MM.1S (cell line): ENCODE results near the gene FITM2.
"Not testable (repeated sequence)": the region's sequence is repeated elsewhere in the genome, so short reads cannot be mapped to it uniquely, and the experiment has no call there.

Experiments used
- DNase-seq: peaks from one replicate; pipeline ENCODE4 v3.0.0-alpha.2; 2015
- H2AFZ ChIP-seq: fragments of 300-600 bp; sonication (generic); 2 replicates; pipeline ENCODE4 v1.6.0; 2016; ENCODE audit warnings: antibody characterized with exemption, low read length
- H3F3A ChIP-seq: fragments of 300-600 bp; sonication (generic); 2 replicates; pipeline ENCODE4 v1.6.1; 2016; ENCODE audit warnings: mild to moderate bottlenecking, antibody characterized with exemption, low read length, moderate library complexity, mixed read lengths; ENCODE audit not compliant: insufficient read depth
- H3K27ac ChIP-seq: fragments of 300-600 bp; sonication (generic); 2 replicates; pipeline ENCODE4 v1.5.1; 2016; ENCODE audit warnings: mild to moderate bottlenecking, low read length
- H3K27me3 ChIP-seq: fragments of 300-600 bp; sonication (generic); replicated peaks from 2 replicates; pipeline ENCODE4 v1.6.0; 2016; ENCODE audit warnings: low read length; ENCODE audit not compliant: insufficient read depth
- H3K36me3 ChIP-seq: fragments of 300-600 bp; sonication (generic); replicated peaks from 2 replicates; pipeline ENCODE4 v1.6.1; 2016; ENCODE audit warnings: mild to moderate bottlenecking, low read length, mixed read lengths; ENCODE audit not compliant: insufficient read depth
- H3K4me1 ChIP-seq: fragments of 300-600 bp; sonication (generic); 2 replicates; pipeline ENCODE4 v1.6.1; 2016; ENCODE audit warnings: low read length, mixed read lengths
- H3K4me2 ChIP-seq: fragments of 300-600 bp; sonication (generic); 2 replicates; pipeline ENCODE4 v1.6.0; 2016; ENCODE audit warnings: low read depth, low read length
- H3K4me3 ChIP-seq: fragments of 300-600 bp; sonication (generic); 2 replicates; pipeline ENCODE4 v1.5.1; 2016; ENCODE audit warnings: low read length, mixed read lengths
- H3K79me2 ChIP-seq: fragments of 300-600 bp; sonication (generic); 2 replicates; pipeline ENCODE4 v1.6.1; 2016; ENCODE audit warnings: mixed run types, low read length, mixed read lengths
- H3K9ac ChIP-seq: fragments of 300-600 bp; sonication (generic); 2 replicates; pipeline ENCODE4 v1.6.1; 2016; ENCODE audit warnings: low read length, mixed read lengths
- H3K9me2 ChIP-seq: fragments of 300-600 bp; sonication (generic); replicated peaks from 2 replicates; pipeline ENCODE4 v1.6.1; 2016; ENCODE audit warnings: mild to moderate bottlenecking, low read length, mixed read lengths; ENCODE audit not compliant: insufficient read depth
- H3K9me3 ChIP-seq: fragments of 300-600 bp; sonication (generic); replicated peaks from 2 replicates; pipeline ENCODE4 v1.6.1; 2016; ENCODE audit warnings: mild to moderate bottlenecking, low read length, mixed read lengths; ENCODE audit not compliant: insufficient read depth
- H4K20me1 ChIP-seq: fragments of 300-600 bp; sonication (generic); 2 replicates; pipeline ENCODE4 v1.6.1; 2016; ENCODE audit warnings: mild to moderate bottlenecking, low read length, moderate library complexity, mixed read lengths; ENCODE audit not compliant: insufficient read depth
- CTCF ChIP-seq: fragments of 300-600 bp; sonication (generic); IDR thresholded peaks from 2 replicates; pipeline ENCODE4 v1.5.1; 2016; ENCODE audit warnings: antibody characterized with exemption, low read length, mixed read lengths
- EZH2 ChIP-seq: fragments of 300-600 bp; sonication (generic); optimal IDR thresholded peaks from 2 replicates; pipeline ENCODE3; 2017; ENCODE audit warnings: low read depth, mild to moderate bottlenecking, antibody characterized with exemption, low read length, mixed read lengths
- EZH2phosphoT487 ChIP-seq: fragments of 300-600 bp; sonication (generic); IDR thresholded peaks from 2 replicates; pipeline ENCODE4 v1.6.1; 2018; ENCODE audit warnings: antibody characterized with exemption, low read length

Gene FITM2

DNA sequence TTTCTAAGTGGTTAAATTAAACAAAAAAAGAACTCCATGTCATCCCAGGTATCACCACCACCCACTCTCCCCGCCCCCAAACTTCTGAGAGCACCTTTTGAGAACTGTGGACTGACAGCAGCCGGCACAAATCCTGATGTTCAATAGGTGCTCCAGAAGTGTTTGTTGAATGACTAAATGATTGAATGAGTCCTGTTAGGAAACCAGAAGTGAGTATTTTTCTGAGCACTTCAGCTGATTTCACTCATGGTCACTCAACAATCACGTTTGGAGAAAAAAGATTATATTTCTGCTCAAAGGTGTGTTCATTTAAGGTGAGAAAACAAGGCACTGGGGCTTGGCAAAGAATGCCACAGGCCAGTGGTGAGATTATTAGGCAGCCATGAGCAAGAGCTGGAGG lies 38.3 kb upstream of the FITM2 start:
- no peak for TF ChIP-seq EZH2
- no peak for TF ChIP-seq EZH2phosphoT487
- no peak overlapping the region for H3K9ac ChIP-seq
- no peak overlapping the region for H3K4me2 ChIP-seq
- no peaks in the 10 kb centered on the region for H3K9me2 ChIP-seq
- H3K27ac ChIP-seq, result no peak overlapping the region
- no peak overlapping the region for H2AFZ ChIP-seq
- H3K36me3 ChIP-seq, result no peaks in the 10 kb centered on the region
- H3K4me1 ChIP-seq, result peaks cover 16% of the 10 kb centered on the region
- H3K79me2 ChIP-seq, result no peaks in the 10 kb centered on the region
- peaks cover 13% of the 10 kb centered on the region for H3F3A ChIP-seq
- H3K27me3 ChIP-seq, result no peaks in the 10 kb centered on the region
- H3K4me3 ChIP-seq, result no peak overlapping the region
- no peaks in the 10 kb centered on the region for H4K20me1 ChIP-seq
- H3K9me3 ChIP-seq, result no peaks in the 10 kb centered on the region
- DNase-seq, result no peak

GRCh38 chr20:44348168-44348659 lies 37.2 kb upstream of the FITM2 start:
- Histone ChIP-seq H3K4me3 (no peak overlapping the region), H3K9ac (no peak overlapping the region), H3K27ac (no peak overlapping the region), H2AFZ (no peak overlapping the region), H3K36me3 (no peaks in the 10 kb centered on the region), H4K20me1 (no peaks in the 10 kb centered on the region), H3K79me2 (no peaks in the 10 kb centered on the region), H3F3A (peaks cover 11% of the 10 kb centered on the region), H3K4me2 (no peak overlapping the region), H3K9me3 (no peaks in the 10 kb centered on the region), H3K9me2 (no peaks in the 10 kb centered on the region), H3K4me1 (peaks cover 14% of the 10 kb centered on the region), H3K27me3 (no peaks in the 10 kb centered on the region)
- no peak for DNase-seq
- TF ChIP-seq EZH2phosphoT487, result no peak
- no peak for TF ChIP-seq CTCF
- TF ChIP-seq EZH2, result no peak

GRCh38 chr20:44345941-44346340 lies 34.9 kb upstream of the FITM2 start:
- not testable (repeated sequence) for H3K4me3 ChIP-seq, DNase-seq, H3K4me2 ChIP-seq, H3K36me3 ChIP-seq, H3K9me3 ChIP-seq, H3K27me3 ChIP-seq, H3F3A ChIP-seq, H3K9ac ChIP-seq, H4K20me1 ChIP-seq, H2AFZ ChIP-seq, H3K4me1 ChIP-seq, H3K27ac ChIP-seq, H3K79me2 ChIP-seq, H3K9me2 ChIP-seq

GRCh38 chr20:44345147-44345546 lies 34.1 kb upstream of the FITM2 start:
- H3K79me2 ChIP-seq, result no peaks in the 10 kb centered on the region
- no peak overlapping the region for H2AFZ ChIP-seq
- H3K9me2 ChIP-seq, result no peaks in the 10 kb centered on the region
- no peaks in the 10 kb centered on the region for H3F3A ChIP-seq
- no peak overlapping the region for H3K27ac ChIP-seq
- H3K9ac ChIP-seq, result no peak overlapping the region
- TF ChIP-seq CTCF, result no peak
- no peak for TF ChIP-seq EZH2
- no peak for TF ChIP-seq EZH2phosphoT487
- no peaks in the 10 kb centered on the region for H3K27me3 ChIP-seq
- no peak overlapping the region for H3K4me2 ChIP-seq
- H3K36me3 ChIP-seq, result no peaks in the 10 kb centered on the region
- DNase-seq, result no peak
- H3K4me3 ChIP-seq, result no peak overlapping the region
- H4K20me1 ChIP-seq, result no peaks in the 10 kb centered on the region
- no peaks in the 10 kb centered on the region for H3K9me3 ChIP-seq
- H3K4me1 ChIP-seq, result no peaks in the 10 kb centered on the region
